Neutrophil (primary cell): ENCODE data around the gene ING3.
"Not testable (repeated sequence)": the region's sequence is repeated elsewhere in the genome, so short reads cannot be mapped to it uniquely, and the experiment has no call there.

Experiments
- H3K27ac ChIP-seq: fragments of 200-600 bp; sonication (generic); 2 replicates; pipeline ENCODE4 v1.5.1; 2016; ENCODE audit warnings: mild to moderate bottlenecking, moderate library complexity
- H3K27me3 ChIP-seq: fragments of 200-600 bp; sonication (generic); 2 replicates; pipeline ENCODE4 v1.6.0; 2016; ENCODE audit warnings: mild to moderate bottlenecking
- H3K36me3 ChIP-seq: fragments of 200-600 bp; sonication (generic); 2 replicates; pipeline ENCODE4 v1.5.1; 2017
- H3K4me1 ChIP-seq, 2 experiments: fragments of 200-600 bp in 1 of 2; sonication (generic) in 1 of 2; 1 replicate in 1 of 2; 2 replicates in 1 of 2; pipeline versions ENCODE4 v1.5.1 to v1.6.1; 2013 to 2016; ENCODE audit warnings: low read depth in 1 of 2, low read length in 1 of 2, mild to moderate bottlenecking in 1 of 2, moderate library complexity in 1 of 2; ENCODE audit not compliant: control insufficient read depth in 1 of 2, insufficient read depth in 1 of 2
- H3K4me3 ChIP-seq, 2 experiments: fragments of 200-600 bp in 1 of 2; sonication (generic) in 1 of 2; 1 replicate in 1 of 2; 2 replicates in 1 of 2; pipeline ENCODE4 v1.5.1; 2013 to 2016; ENCODE audit warnings: low read depth in 1 of 2, low read length in 1 of 2, mild to moderate bottlenecking in 1 of 2, moderate library complexity in 1 of 2
- H3K9me3 ChIP-seq: fragments of 200-600 bp; sonication (generic); 2 replicates; pipeline ENCODE4 v1.5.1; 2016
- TF ChIP-seq, protein P1 (sequence below): fragments of 200-600 bp; sonication (generic); IDR thresholded peaks from 2 replicates; pipeline ENCODE4 v1.5.1; 2016; ENCODE audit warnings: antibody characterized with exemption

Gene ING3

DNA sequence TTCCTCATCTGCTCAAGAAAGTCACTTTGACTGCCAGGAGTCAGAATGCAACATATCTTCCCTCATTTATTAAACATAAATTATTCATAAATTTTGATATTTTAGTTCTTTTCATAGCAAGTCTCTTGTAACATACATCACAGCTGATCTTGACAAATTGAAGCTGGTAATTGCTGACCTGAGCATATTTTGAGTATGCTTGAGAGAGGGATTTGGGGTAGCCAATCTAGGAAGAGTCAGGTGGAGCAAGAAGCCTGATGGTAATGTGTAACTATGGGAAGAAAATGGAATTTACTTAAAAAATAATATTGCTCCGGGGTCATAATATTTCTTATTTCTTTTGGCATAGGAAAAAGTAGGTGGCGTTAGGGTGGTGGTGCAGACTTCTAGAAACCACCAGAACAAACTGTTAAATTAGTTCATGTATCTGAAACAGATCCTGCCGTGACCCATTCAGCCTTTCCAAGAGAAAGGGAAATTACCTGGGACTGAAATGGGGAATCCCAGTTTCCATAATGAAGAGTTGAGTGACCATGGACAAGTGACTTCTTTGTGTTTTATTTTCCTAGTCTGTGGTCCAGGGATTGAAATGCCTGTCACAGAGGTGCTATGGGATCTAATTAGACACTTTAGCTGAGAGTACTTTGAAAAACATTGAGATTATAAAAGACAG is 50.8 kb downstream of the ING3 start:
- Histone ChIP-seq H3K27me3 (peaks cover 71% of the 10 kb centered on the region), H3K36me3 (no peaks in the 10 kb centered on the region), H3K9me3 (no peaks in the 10 kb centered on the region), H3K4me1 (peaks cover 10 to 23% of the 10 kb centered on the region in 2 experiments), H3K27ac (no peak overlapping the region), H3K4me3 (no peak overlapping the region)
- TF ChIP-seq, protein P1, sequence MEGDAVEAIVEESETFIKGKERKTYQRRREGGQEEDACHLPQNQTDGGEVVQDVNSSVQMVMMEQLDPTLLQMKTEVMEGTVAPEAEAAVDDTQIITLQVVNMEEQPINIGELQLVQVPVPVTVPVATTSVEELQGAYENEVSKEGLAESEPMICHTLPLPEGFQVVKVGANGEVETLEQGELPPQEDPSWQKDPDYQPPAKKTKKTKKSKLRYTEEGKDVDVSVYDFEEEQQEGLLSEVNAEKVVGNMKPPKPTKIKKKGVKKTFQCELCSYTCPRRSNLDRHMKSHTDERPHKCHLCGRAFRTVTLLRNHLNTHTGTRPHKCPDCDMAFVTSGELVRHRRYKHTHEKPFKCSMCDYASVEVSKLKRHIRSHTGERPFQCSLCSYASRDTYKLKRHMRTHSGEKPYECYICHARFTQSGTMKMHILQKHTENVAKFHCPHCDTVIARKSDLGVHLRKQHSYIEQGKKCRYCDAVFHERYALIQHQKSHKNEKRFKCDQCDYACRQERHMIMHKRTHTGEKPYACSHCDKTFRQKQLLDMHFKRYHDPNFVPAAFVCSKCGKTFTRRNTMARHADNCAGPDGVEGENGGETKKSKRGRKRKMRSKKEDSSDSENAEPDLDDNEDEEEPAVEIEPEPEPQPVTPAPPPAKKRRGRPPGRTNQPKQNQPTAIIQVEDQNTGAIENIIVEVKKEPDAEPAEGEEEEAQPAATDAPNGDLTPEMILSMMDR: no peak

DNA sequence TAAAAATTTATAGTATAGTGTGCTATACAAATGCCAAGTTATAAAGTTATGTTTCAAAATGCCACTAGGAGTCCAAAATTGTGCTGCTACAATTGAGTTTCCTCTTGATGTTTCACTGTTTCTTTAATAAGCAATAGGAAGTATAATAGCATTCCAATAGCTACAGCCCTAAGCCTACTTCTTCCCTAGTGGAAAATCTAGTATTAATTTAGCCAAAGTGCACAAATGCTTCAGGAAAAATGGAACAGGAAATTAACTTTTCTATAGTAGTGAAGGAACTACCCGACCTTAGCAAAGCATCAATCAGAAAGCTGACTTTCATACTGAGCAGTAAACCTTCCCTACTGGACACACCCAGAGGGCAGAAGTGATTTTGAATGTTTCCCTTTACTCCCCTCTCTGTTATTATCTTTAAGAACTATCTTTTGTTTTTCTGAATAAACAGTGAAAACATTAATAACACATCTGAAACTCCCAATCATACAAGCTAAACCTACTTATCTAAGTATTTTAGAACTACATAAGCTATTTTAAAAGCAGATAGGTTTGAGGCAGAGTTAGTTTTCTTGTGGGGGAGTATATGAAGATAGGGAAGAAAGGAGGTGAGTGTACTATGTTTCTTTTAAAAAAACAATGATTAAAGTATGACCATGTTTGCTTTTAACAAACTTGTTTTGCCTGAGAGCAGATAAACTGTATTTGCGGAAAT is 51.6 kb downstream of the ING3 start:
- H3K36me3 ChIP-seq: no peaks in the 10 kb centered on the region
- H3K4me1 ChIP-seq: peaks cover 3 to 14% of the 10 kb centered on the region in 2 experiments
- H3K9me3 ChIP-seq: no peaks in the 10 kb centered on the region
- H3K27me3 ChIP-seq: peaks cover 80% of the 10 kb centered on the region
- H3K27ac ChIP-seq: no peak overlapping the region
- TF ChIP-seq, protein P1: no peak
- no peak overlapping the region for H3K4me3 ChIP-seq

DNA sequence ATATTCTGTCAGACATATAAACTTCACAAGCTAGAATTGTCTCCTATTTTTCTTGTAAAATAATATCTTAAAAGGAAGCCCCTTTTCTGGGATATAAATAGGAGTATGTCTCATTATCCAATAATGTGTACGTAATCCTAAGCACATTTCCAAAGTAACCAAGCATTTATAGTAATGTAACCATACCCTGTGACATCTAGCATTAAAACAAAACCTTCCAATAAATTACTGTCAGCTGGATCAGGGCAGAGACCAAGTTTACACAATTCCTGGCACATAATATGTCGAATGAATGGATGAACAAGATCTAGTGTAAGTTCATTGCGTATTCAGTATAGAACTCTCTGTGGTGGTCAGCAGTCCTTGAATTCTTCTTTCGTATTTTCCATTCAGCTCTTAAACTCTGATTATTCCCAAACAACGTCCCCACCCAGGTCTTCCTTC is 52.2 kb downstream of the ING3 start:
- peaks cover 86% of the 10 kb centered on the region for H3K27me3 ChIP-seq
- peaks cover 3 to 9% of the 10 kb centered on the region in 2 experiments for H3K4me1 ChIP-seq
- TF ChIP-seq, protein P1: no peak
- H3K4me3 ChIP-seq: no peak overlapping the region
- no peak overlapping the region for H3K27ac ChIP-seq
- H3K36me3 ChIP-seq: no peaks in the 10 kb centered on the region
- no peaks in the 10 kb centered on the region for H3K9me3 ChIP-seq

DNA sequence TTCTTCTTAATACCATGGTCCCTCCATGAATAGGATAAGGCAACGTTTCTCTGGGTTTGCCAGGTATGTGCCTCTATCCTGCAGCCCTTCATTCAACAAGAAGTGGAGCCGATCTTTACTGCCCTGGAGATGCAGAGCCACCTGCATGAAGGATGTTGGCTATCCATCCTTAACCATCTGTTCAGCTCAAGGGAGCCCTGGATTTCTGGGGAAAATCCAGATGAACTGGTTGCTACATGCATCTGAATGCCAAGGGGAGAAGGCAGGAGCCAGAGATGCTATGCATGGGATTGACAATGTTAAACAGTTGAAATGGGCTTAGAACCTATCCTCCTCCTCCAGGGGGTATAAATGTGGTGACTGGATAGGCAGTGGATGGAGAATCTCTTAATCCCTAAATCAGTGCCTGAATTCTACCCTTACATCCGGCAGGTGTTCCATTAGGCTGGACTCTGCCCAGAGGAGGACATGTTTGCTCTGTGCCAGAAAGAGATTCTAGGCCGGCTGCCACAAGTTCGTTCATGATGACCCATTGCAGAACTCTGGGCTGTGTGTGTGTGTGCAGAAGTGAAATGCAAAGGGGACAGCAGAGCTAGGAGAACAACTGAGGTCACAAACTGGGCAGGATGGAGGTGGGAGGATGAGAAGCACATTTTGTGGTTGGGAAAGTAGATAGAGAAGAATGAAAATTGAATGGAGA is 53.6 kb downstream of the ING3 start:
- no peak overlapping the region for H3K27ac ChIP-seq
- TF ChIP-seq, protein P1: no peak
- peaks cover 98% of the 10 kb centered on the region for H3K27me3 ChIP-seq
- H3K4me3 ChIP-seq: no peak overlapping the region
- H3K9me3 ChIP-seq: no peaks in the 10 kb centered on the region
- H3K4me1 ChIP-seq: no peaks in the 10 kb centered on the region
- H3K36me3 ChIP-seq: no peaks in the 10 kb centered on the region

DNA sequence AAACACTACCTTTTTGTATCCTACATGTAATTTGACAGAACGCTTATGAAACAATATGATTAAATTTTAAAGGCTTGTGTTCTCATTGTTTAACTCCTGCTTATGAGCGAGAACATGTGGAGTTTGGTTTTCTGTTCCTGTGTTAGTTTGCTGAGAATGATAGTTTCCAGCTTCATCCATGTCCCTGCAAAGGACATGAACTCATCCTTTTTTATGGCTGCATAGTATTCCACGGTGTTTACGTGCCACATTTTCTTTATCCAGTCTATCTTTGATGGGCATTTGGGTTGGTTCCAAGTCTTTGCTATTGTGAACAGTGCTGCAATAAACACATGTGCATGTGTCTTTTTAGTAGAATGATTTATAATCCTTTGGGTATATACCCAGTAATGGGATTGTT is 54.5 kb downstream of the ING3 start:
- not testable (repeated sequence) for H3K27ac ChIP-seq, H3K4me3 ChIP-seq, H3K4me1 ChIP-seq, H3K9me3 ChIP-seq, H3K36me3 ChIP-seq
- H3K27me3 ChIP-seq: peaks cover 90% of the 10 kb centered on the region
